ENCODE results near the gene CAB39. TPM values are rescaled to one million over a fixed set of nuclear protein-coding genes. Genes with fewer than 3 reads are reported as not detected.

CAB39 gene
- total RNA-seq, 4 donors from 2014 or later: 60.2 to 124 (median 72.2) TPM

DNA sequence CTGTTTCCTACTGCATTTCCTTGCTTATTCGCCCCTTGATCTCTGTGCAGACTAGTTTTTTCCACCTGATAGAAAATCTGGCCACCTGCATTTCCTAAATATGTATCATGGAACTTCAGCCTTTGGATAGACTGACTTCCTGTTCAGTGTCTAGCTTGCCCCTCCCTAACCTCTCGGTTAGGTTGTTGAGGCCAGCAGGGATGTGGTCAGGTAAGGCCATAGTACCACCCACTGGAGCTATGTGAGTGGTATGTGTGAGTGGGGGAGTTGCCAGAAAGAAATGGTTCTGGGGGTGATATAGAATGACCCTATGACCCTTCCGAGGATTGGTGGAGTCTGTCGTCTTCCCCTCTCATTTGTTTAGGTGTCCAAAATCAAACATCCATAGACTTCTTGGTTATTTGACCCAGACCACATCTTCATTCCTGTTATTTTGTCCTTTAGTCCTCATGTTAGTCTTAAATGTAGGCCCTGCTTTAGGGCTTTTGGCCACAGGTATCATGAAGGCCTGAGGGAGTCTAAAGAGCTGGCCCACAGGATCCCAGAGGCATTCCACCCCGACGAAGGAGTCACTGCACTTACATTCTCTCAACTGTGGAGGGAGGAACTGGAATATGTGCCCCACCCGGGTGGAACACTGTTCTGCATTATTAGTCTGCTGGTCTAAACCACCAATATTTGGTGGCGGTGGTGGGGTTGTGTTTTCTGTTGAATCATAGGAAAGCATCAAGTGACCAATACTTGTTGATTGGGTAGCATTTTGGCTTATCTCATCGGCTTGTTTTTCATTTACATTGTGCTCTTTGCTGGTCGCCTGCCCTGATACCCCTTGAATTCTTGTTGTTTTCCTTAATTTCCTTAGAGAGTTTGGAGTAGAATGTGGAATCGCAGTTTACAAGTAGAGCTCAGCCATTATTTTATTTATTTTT is 21.9 kb downstream of the CAB39 start:
- no peak overlapping the region for H3K27ac ChIP-seq
- no peak for DNase-seq
- H3K36me3 ChIP-seq: no peaks in the 10 kb centered on the region

GRCh38 chr2:230735884-230736283 is 23.2 kb downstream of the CAB39 start:
- Histone ChIP-seq H3K36me3 (peaks cover 0 to 4% (median 0%) of the 10 kb centered on the region in 3 donors), H3K27me3 (no peaks in the 10 kb centered on the region), H3K4me1 (peaks cover 5 to 53% (median 9%) of the 10 kb centered on the region in 4 donors), H3K9me3 (no peaks in the 10 kb centered on the region), H3K4me3 (no peak overlapping the region), H3K27ac (no peak overlapping the region)
- no peak for TF ChIP-seq POLR2A (IDR thresholded peaks at IDR 0.05)
- TF ChIP-seq, protein P1, sequence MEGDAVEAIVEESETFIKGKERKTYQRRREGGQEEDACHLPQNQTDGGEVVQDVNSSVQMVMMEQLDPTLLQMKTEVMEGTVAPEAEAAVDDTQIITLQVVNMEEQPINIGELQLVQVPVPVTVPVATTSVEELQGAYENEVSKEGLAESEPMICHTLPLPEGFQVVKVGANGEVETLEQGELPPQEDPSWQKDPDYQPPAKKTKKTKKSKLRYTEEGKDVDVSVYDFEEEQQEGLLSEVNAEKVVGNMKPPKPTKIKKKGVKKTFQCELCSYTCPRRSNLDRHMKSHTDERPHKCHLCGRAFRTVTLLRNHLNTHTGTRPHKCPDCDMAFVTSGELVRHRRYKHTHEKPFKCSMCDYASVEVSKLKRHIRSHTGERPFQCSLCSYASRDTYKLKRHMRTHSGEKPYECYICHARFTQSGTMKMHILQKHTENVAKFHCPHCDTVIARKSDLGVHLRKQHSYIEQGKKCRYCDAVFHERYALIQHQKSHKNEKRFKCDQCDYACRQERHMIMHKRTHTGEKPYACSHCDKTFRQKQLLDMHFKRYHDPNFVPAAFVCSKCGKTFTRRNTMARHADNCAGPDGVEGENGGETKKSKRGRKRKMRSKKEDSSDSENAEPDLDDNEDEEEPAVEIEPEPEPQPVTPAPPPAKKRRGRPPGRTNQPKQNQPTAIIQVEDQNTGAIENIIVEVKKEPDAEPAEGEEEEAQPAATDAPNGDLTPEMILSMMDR (IDR thresholded peaks at IDR 0.05): no peak
- DNase-seq: no peak

More for the DNA sequence above, 21.9 kb downstream of the CAB39 start:
- H3K4me1 ChIP-seq: peaks cover 5 to 50% (median 9%) of the 10 kb centered on the region in 4 donors
- no peaks in the 10 kb centered on the region for H3K27me3 ChIP-seq
- H3K9me3 ChIP-seq: no peaks in the 10 kb centered on the region
- TF ChIP-seq POLR2A (IDR thresholded peaks at IDR 0.05): no peak
- TF ChIP-seq, protein P1 (IDR thresholded peaks at IDR 0.05): no peak
- no peak overlapping the region for H3K4me3 ChIP-seq

DNA sequence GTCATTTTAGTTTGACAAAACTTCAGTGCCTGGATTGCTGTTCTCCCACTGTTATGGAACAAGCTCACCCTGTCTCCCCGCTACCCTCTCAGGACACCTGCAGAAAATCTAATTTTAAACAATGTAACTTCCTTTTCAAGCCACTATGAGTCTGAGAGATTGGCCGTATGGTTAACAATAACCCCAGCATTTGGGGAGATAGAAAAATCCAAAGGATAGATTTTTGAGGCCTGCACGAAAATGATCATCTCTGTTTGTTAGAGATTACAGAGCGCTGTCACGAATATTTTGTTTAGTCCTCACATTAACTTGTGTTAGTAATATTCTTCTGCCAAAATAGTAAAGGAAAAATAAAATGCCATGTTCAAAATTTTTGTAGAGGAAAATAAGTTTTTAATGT is 24.7 kb downstream of the CAB39 start:
- DNase-seq: no peak
- Histone ChIP-seq H3K9me3 (no peaks in the 10 kb centered on the region), H3K4me1 (peaks cover 5 to 53% (median 9%) of the 10 kb centered on the region in 4 donors), H3K27ac (no peak overlapping the region), H3K36me3 (peaks cover 0 to 4% (median 0%) of the 10 kb centered on the region in 3 donors), H3K27me3 (no peaks in the 10 kb centered on the region), H3K4me3 (no peak overlapping the region)
- TF ChIP-seq, protein P1 (IDR thresholded peaks at IDR 0.05): no peak
- TF ChIP-seq POLR2A (IDR thresholded peaks at IDR 0.05): no peak

- Histone ChIP-seq H3K36me3 (peaks cover 0 to 4% (median 0%) of the 10 kb centered on the region in 3 donors), H3K4me3 (no peak overlapping the region), H3K27ac (peak overlapping the region in 2 of 4 donors; percentile 36 to 58), H3K9me3 (no peaks in the 10 kb centered on the region), H3K27me3 (no peaks in the 10 kb centered on the region), H3K4me1 (peaks cover 5 to 53% (median 9%) of the 10 kb centered on the region in 4 donors)
- no peak for TF ChIP-seq POLR2A (IDR thresholded peaks at IDR 0.05)
- TF ChIP-seq, protein P1 (IDR thresholded peaks at IDR 0.05): no peak
- DNase-seq: no peak
Measured at GRCh38 chr2:230737791-230738226, 25.2 kb downstream of the CAB39 start.

- Histone ChIP-seq H3K4me1 (peaks cover 5 to 47% (median 9%) of the 10 kb centered on the region in 4 donors), H3K4me3 (no peak overlapping the region), H3K36me3 (peaks cover 0 to 4% (median 0%) of the 10 kb centered on the region in 3 donors), H3K27me3 (no peaks in the 10 kb centered on the region), H3K27ac (peak overlapping the region in 2 of 4 donors; percentile 36 to 58), H3K9me3 (no peaks in the 10 kb centered on the region)
- no peak for DNase-seq
- TF ChIP-seq, protein P1 (IDR thresholded peaks at IDR 0.05): no peak
- TF ChIP-seq POLR2A (IDR thresholded peaks at IDR 0.05): no peak
Measured at GRCh38 chr2:230738391-230738811, 25.8 kb downstream of the CAB39 start.
